Neural cell (in vitro differentiated cells): ENCODE results near the gene UPK3BL2. TPM values are rescaled to one million over a fixed set of nuclear protein-coding genes. Genes with fewer than 3 reads are reported as not detected.
"Not testable (repeated sequence)": the region's sequence is repeated elsewhere in the genome, so short reads cannot be mapped to it uniquely, and the experiment has no call there.

Experiments
- H2AFZ ChIP-seq: fragments of 200-600, 300-800 bp; sonication (generic), shearing (Covaris generic); 2 replicates; pipeline ENCODE4 v1.6.0; 2014; ENCODE audit warnings: low read depth, mild to moderate bottlenecking, antibody characterized with exemption, low read length, moderate library complexity
- H3F3A ChIP-seq: fragments of 200-600 bp; shearing (Covaris generic); 2 replicates; pipeline ENCODE4 v1.6.1; 2016; ENCODE audit warnings: mild to moderate bottlenecking, moderate library complexity, mixed read lengths, antibody characterized with exemption, low read length; ENCODE audit not compliant: insufficient read depth, poor library complexity, severe bottlenecking
- H3K27ac ChIP-seq: fragments of 200-600, 300-800 bp; sonication (generic), shearing (Covaris generic); 2 replicates; pipeline ENCODE4 v1.5.1; 2014; ENCODE audit warnings: mild to moderate bottlenecking, low read length, moderate library complexity
- H3K27me3 ChIP-seq: fragments of 300-800, 200-600 bp; sonication (generic), shearing (Covaris generic); 2 replicates; pipeline ENCODE4 v1.6.0; 2014; ENCODE audit warnings: mild to moderate bottlenecking, low read depth, low read length, moderate library complexity; ENCODE audit not compliant: insufficient read depth
- H3K36me3 ChIP-seq: fragments of 300-800, 200-600 bp; sonication (generic), shearing (Covaris generic); 2 replicates; pipeline ENCODE4 v1.5.1; 2014; ENCODE audit warnings: mild to moderate bottlenecking, antibody characterized with exemption, low read length, moderate library complexity; ENCODE audit not compliant: insufficient read depth
- H3K4me2 ChIP-seq: fragments of 300-800, 200-600 bp; sonication (generic), shearing (Covaris generic); 2 replicates; pipeline ENCODE4 v1.6.0; 2014; ENCODE audit warnings: mild to moderate bottlenecking, low read length
- H3K4me3 ChIP-seq: fragments of 300-800, 200-600 bp; sonication (generic), shearing (Covaris generic); 2 replicates; pipeline ENCODE4 v1.5.1; 2014; ENCODE audit warnings: mild to moderate bottlenecking, low read length, moderate library complexity
- H3K79me2 ChIP-seq: fragments of 200-600 bp; shearing (Covaris generic); replicated peaks from 2 replicates; pipeline ENCODE4 v1.6.0; 2014; ENCODE audit warnings: mild to moderate bottlenecking, low read length, moderate library complexity; ENCODE audit not compliant: insufficient read depth
- H3K9ac ChIP-seq: fragments of 300-800, 200-600 bp; sonication (generic), shearing (Covaris generic); 2 replicates; pipeline ENCODE4 v1.6.1; 2016; ENCODE audit warnings: mild to moderate bottlenecking, low read length, mixed read lengths
- H3K9me2 ChIP-seq: fragments of 200-600 bp; shearing (Covaris generic); 2 replicates; pipeline ENCODE4 v1.6.1; 2016; ENCODE audit warnings: mild to moderate bottlenecking, low read length, mixed read lengths; ENCODE audit not compliant: insufficient read depth
- H3K9me3 ChIP-seq: fragments of 200-600, 300-800 bp; sonication (generic), shearing (Covaris generic); 2 replicates; pipeline ENCODE4 v1.6.1; 2016; ENCODE audit warnings: mild to moderate bottlenecking, mixed run types, low read length, moderate library complexity, mixed read lengths
- H4K20me1 ChIP-seq: fragments of 200-600 bp; shearing (Covaris generic); 2 replicates; pipeline ENCODE4 v1.6.1; 2016; ENCODE audit warnings: mild to moderate bottlenecking, mixed run types; ENCODE audit not compliant: insufficient read depth
- polyA minus RNA-seq: library from RNA; depleted of rRNA, polyadenylated mRNA; stranded (reverse); fragments of >200 nt; gene quantifications from 2 replicates; pipeline ENCODE4 v1.2.3, GENCODE V29; 2014
- polyA plus RNA-seq: library from polyadenylated mRNA; depleted of rRNA; stranded (reverse); fragments of >200 nt; gene quantifications from 2 replicates; pipeline ENCODE4 v1.2.3, GENCODE V29; 2014

Gene UPK3BL2
- 9.0 and 23.6 TPM in 2 replicates for polyA plus RNA-seq
- 3.7 and 4.4 TPM in 2 replicates for polyA minus RNA-seq

DNA sequence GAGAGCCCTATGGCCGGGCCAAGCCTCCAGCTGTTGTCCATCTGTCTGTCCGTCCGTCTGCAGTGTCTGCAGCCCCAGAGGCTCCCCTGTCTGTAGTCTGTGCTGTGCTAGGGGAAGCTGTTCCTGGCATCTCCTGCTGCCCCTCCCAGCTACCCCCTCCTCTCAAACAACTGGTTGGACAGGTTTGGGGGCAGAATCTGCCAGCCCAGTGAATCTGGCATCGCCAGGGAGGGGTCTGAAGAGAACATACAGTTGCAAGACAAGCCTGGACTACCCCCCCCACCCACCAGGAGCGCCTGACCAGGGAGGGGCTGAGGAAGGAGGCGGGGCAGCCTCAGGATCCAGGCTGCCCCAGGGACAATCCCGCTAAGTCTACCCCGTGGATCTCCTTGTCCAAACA, at the start of gene UPK3BL2:
Gene UPK3BL2, minus strand, starts transcription at position 101 of the 400 bp plus-strand sequence. Its CDS starts 60 bp downstream, at position 41.
- not testable (repeated sequence) for H3K4me3 ChIP-seq, H3K79me2 ChIP-seq, H3K4me2 ChIP-seq, H3K9me3 ChIP-seq, H2AFZ ChIP-seq, H3K9ac ChIP-seq, H3K36me3 ChIP-seq, H3K27ac ChIP-seq, H3F3A ChIP-seq, H3K27me3 ChIP-seq, H3K9me2 ChIP-seq, H4K20me1 ChIP-seq

DNA sequence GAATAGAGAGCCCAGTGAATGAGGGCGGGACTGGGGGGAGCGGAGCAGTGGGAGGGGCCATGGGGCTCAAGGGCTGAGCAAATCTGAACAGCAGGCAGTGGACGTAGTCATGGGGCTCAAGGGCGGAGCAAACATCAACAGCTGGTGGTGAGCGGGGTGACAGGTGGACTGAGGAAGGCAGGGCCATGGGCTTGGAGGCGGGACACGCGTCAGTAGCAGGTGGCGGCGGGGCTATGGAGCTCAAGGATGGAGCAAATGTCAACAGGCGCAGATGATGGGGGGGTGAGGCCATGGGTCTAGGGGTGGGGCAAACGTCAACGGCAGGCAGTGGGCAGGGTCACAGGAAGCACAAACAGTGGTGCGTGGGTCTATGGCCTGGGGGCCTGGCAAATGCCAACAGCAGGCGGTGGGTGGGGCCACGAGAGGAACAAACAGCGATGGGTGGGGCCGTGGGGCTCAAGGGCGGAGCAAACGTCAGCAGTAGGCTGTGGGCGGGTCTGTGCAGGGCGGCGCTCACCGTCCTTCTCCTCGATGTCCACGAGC, 49.1 kb upstream of the UPK3BL2 start:
- H3K79me2 ChIP-seq, H3K9me3 ChIP-seq, H4K20me1 ChIP-seq, H3K4me3 ChIP-seq, H3K27ac ChIP-seq, H3F3A ChIP-seq, H3K9me2 ChIP-seq, H3K27me3 ChIP-seq, H2AFZ ChIP-seq, H3K36me3 ChIP-seq, H3K4me2 ChIP-seq, H3K9ac ChIP-seq: not testable (repeated sequence)

DNA sequence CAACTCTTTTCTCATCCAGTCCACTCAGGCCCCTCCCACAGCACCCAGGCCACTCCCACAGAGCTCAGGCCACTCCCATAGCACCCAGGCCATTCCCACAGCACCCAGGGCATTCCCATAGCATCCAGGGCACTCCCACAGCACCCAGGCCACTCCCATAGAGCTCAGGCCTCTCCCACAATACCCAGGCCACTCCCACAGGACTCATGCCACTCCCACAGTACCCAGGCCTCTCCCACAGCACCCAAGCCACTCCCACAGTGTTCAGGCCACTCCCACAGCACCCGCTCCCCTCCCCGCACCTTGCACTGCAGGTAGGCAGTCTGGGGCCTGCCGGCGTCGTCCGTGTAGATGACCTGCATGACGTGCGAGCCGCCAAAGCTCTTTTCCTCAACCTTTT, 46.4 kb upstream of the UPK3BL2 start:
- not testable (repeated sequence) for H3K9me2 ChIP-seq, H2AFZ ChIP-seq, H3K27me3 ChIP-seq, H3K36me3 ChIP-seq, H3F3A ChIP-seq, H3K4me2 ChIP-seq, H3K9ac ChIP-seq, H3K79me2 ChIP-seq, H3K9me3 ChIP-seq, H3K4me3 ChIP-seq, H3K27ac ChIP-seq, H4K20me1 ChIP-seq

DNA sequence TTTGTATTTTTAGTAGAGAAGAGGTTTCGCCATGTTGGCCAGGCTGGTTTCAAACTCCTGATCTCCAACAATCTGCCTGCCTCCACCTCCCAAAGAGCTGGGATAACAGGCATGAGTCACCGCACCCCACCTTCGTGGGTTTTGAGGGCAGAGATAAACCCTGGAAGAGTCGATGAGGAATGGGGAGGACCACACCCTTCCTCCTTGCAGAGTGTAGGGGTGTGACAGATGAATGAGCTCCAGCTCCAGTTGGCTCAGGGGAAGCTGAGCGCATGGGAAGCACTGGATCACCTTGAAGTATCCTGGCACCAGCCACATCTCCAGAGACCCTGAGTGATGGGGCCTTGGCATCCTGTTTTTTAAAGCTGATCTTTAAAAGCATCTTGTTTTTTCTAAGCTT, 40.0 kb upstream of the UPK3BL2 start:
- H3K9ac ChIP-seq, H3K4me2 ChIP-seq, H2AFZ ChIP-seq, H3K9me3 ChIP-seq, H3K36me3 ChIP-seq, H3K27ac ChIP-seq, H3K79me2 ChIP-seq, H3K4me3 ChIP-seq, H3K27me3 ChIP-seq, H4K20me1 ChIP-seq, H3K9me2 ChIP-seq, H3F3A ChIP-seq: not testable (repeated sequence)

DNA sequence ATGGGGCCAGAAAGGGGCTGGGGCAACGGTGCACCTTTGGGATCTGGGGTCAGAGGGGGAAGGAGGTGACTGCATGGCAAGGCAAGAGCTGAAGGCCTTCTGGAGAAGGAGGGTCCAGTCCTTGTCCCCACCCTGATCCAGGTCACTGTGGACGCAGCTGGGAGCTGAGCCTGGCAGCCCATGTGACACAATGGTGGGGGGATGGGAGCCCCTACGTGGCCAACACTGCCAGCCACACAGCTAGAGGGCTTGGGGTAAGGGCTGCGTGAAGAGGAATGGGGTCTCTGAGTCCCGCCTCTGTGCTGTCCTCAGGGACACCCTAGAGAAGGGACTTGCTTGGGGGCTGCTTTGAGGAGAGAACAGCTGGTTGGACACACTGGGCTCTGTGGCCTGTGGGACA, 38.2 kb upstream of the UPK3BL2 start:
- H3K79me2 ChIP-seq: not testable (repeated sequence)

GRCh38 chr7:102578486-102578885, 35.0 kb upstream of the UPK3BL2 start:
- not testable (repeated sequence) for H3K9me2 ChIP-seq, H3F3A ChIP-seq, H3K36me3 ChIP-seq, H2AFZ ChIP-seq, H3K9me3 ChIP-seq, H4K20me1 ChIP-seq, H3K27me3 ChIP-seq, H3K27ac ChIP-seq, H3K4me3 ChIP-seq, H3K9ac ChIP-seq, H3K79me2 ChIP-seq, H3K4me2 ChIP-seq

More for the DNA sequence above, 38.2 kb upstream of the UPK3BL2 start:
- not testable (repeated sequence) for H3K36me3 ChIP-seq, H3K27me3 ChIP-seq, H3K9me2 ChIP-seq, H3K9ac ChIP-seq, H3K4me2 ChIP-seq, H3F3A ChIP-seq, H3K27ac ChIP-seq, H2AFZ ChIP-seq, H3K4me3 ChIP-seq, H3K9me3 ChIP-seq, H4K20me1 ChIP-seq

DNA sequence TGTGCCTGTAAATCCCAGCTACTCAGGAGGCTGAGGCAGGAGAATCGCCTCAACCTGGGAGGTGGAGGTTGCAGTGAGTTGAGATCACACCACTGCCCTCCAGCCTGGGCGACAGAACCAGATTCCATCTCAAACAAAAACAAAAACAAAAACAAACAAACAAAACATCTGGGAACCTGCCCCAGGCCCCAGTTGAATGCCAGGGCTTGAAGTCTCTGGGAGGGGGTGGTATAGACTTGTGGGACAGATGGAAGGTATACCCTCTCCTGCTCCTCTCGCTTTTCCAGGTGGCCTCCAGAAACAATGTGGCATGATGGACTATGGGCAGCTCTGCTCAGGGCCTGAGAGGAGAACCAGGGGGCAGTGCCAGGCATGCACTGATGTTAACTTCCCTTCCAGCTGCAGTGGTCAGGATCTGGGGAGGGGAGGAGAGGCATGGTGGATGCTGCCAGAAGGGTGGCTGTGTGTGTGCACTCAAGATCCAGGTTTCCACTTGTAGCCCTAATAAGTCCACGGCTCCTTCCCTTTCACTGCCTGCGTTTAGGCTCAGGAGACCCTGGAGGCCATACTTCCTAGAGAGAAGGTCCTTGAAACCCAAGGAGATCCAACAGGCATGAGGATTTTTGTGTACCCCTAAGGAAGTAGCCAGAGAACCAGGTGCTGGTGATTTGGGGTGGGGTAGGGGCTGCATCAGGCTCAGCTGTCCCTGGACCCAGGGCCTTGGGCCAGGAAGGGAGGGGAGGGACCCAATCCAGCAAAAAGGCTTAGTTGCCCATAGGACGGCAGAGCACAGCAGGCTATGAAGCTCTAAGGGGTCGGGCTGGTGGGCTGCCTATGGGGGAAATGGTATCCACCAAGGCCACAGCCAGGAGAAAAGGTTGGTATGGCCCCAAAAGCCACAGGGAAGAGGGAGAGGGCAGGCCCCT, 34.1 kb upstream of the UPK3BL2 start:
- H3K4me2 ChIP-seq, H3K9me2 ChIP-seq, H3K9me3 ChIP-seq, H3K36me3 ChIP-seq, H3K79me2 ChIP-seq, H4K20me1 ChIP-seq, H2AFZ ChIP-seq, H3K27me3 ChIP-seq, H3K4me3 ChIP-seq, H3F3A ChIP-seq, H3K9ac ChIP-seq, H3K27ac ChIP-seq: not testable (repeated sequence)

DNA sequence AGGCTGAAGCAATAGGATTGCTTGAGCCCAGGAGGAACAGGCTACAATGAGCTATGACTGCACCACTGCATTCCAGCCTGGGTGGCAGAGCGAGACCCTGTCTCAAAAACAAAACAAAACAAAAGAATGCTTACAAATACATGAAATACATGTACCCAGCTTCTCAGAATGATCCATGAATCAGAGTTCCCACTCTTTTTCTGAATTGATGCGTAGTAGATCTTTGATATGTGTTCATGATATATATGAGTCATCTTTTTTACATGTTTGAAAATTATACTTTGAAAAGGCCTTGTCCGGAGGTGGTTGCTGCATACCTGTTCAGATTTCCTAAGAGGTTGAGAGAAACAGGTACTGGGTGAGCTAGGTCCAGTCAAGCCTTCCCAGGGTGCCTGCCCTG, 32.9 kb upstream of the UPK3BL2 start:
- H3K9me2 ChIP-seq, H3K4me2 ChIP-seq, H3K27ac ChIP-seq, H3K36me3 ChIP-seq, H2AFZ ChIP-seq, H4K20me1 ChIP-seq, H3K9me3 ChIP-seq, H3K9ac ChIP-seq, H3K27me3 ChIP-seq, H3F3A ChIP-seq, H3K79me2 ChIP-seq, H3K4me3 ChIP-seq: not testable (repeated sequence)
